ENCODE measurements around the gene PIRT. TPM values are rescaled to one million over a fixed set of nuclear protein-coding genes. Genes with fewer than 3 reads are reported as not detected.

The PIRT gene
- total RNA-seq, 1 donor from 2014 or later: 0.32 TPM

- Mint-ChIP-seq H3K4me1 (ENCODE audit: low read depth, unreplicated experiment) (peaks cover 2% of the 10 kb centered on the region), H3K9me3 (ENCODE audit: unreplicated experiment) (no peaks in the 10 kb centered on the region), H3K4me3 (ENCODE audit: unreplicated experiment) (no peak overlapping the region), H3K27me3 (ENCODE audit: unreplicated experiment) (peaks cover 2% of the 10 kb centered on the region), H3K36me3 (ENCODE audit: unreplicated experiment) (no peaks in the 10 kb centered on the region), H3K27ac (ENCODE audit: unreplicated experiment) (no peak overlapping the region)
- TF ChIP-seq CTCF (IDR thresholded peaks at IDR 0.05; ENCODE audit: partially characterized antibody, unreplicated experiment): no peak
- no peak for DNase-seq
Observed at GRCh38 chr17:10812674-10813073, 25.2 kb downstream of the PIRT start.

- Mint-ChIP-seq H3K9me3 (ENCODE audit: unreplicated experiment) (no peaks in the 10 kb centered on the region), H3K27me3 (ENCODE audit: unreplicated experiment) (peaks cover 2% of the 10 kb centered on the region), H3K36me3 (ENCODE audit: unreplicated experiment) (no peaks in the 10 kb centered on the region), H3K27ac (ENCODE audit: unreplicated experiment) (no peak overlapping the region), H3K4me3 (ENCODE audit: unreplicated experiment) (no peak overlapping the region), H3K4me1 (ENCODE audit: low read depth, unreplicated experiment) (no peaks in the 10 kb centered on the region)
- DNase-seq: no peak
- no peak for TF ChIP-seq CTCF (IDR thresholded peaks at IDR 0.05; ENCODE audit: partially characterized antibody, unreplicated experiment)
Observed at GRCh38 chr17:10809605-10810004, 28.3 kb downstream of the PIRT start.

GRCh38 chr17:10807704-10808128 is 30.2 kb downstream of the PIRT start:
- no peak for TF ChIP-seq CTCF (IDR thresholded peaks at IDR 0.05; ENCODE audit: partially characterized antibody, unreplicated experiment)
- H3K27me3 Mint-ChIP-seq (ENCODE audit: unreplicated experiment): peaks cover 1% of the 10 kb centered on the region

GRCh38 chr17:10806545-10807262 is 31.2 kb downstream of the PIRT start:
- Mint-ChIP-seq H3K27me3 (ENCODE audit: unreplicated experiment) (peaks cover 2% of the 10 kb centered on the region), H3K4me1 (ENCODE audit: low read depth, unreplicated experiment) (no peaks in the 10 kb centered on the region), H3K27ac (ENCODE audit: unreplicated experiment) (no peak overlapping the region), H3K9me3 (ENCODE audit: unreplicated experiment) (peaks cover 2% of the 10 kb centered on the region), H3K4me3 (ENCODE audit: unreplicated experiment) (no peak overlapping the region), H3K36me3 (ENCODE audit: unreplicated experiment) (no peaks in the 10 kb centered on the region)
- DNase-seq: no peak
- TF ChIP-seq CTCF (IDR thresholded peaks at IDR 0.05; ENCODE audit: partially characterized antibody, unreplicated experiment): no peak

More at GRCh38 chr17:10807704-10808128, 30.2 kb downstream of the PIRT start:
- Mint-ChIP-seq H3K4me3 (ENCODE audit: unreplicated experiment) (no peak overlapping the region), H3K27ac (ENCODE audit: unreplicated experiment) (no peak overlapping the region), H3K4me1 (ENCODE audit: low read depth, unreplicated experiment) (no peaks in the 10 kb centered on the region), H3K9me3 (ENCODE audit: unreplicated experiment) (no peaks in the 10 kb centered on the region), H3K36me3 (ENCODE audit: unreplicated experiment) (no peaks in the 10 kb centered on the region)
- DNase-seq: no peak

GRCh38 chr17:10805911-10806310 is 32.0 kb downstream of the PIRT start:
- Mint-ChIP-seq H3K4me1 (ENCODE audit: low read depth, unreplicated experiment) (no peaks in the 10 kb centered on the region), H3K4me3 (ENCODE audit: unreplicated experiment) (no peak overlapping the region), H3K9me3 (ENCODE audit: unreplicated experiment) (peaks cover 2% of the 10 kb centered on the region), H3K27me3 (ENCODE audit: unreplicated experiment) (peaks cover 2% of the 10 kb centered on the region), H3K36me3 (ENCODE audit: unreplicated experiment) (no peaks in the 10 kb centered on the region), H3K27ac (ENCODE audit: unreplicated experiment) (no peak overlapping the region)
- no peak for DNase-seq
- TF ChIP-seq CTCF (IDR thresholded peaks at IDR 0.05; ENCODE audit: partially characterized antibody, unreplicated experiment): no peak
